ENCODE results near the gene PDCD11. TPM values are rescaled to one million over a fixed set of nuclear protein-coding genes. Genes with fewer than 3 reads are reported as not detected.

The PDCD11 gene
- total and polyA plus RNA-seq, 8 donors = 2.3 to 28.0 (median 12.9) TPM

GRCh38 chr10:103455235-103455634 lies 58.8 kb downstream of the PDCD11 start:
- Histone ChIP-seq H3K9me3 (no peaks in the 10 kb centered on the region), H3K4me3 (no peak overlapping the region), H3K36me3 (peaks cover 0 to 2% (median 0%) of the 10 kb centered on the region in 4 donors), H3K4me1 (peaks cover 14 to 28% (median 20%) of the 10 kb centered on the region in 4 donors), H3K27ac (no peak overlapping the region), H3K27me3 (peaks cover 0 to 7% (median 0%) of the 10 kb centered on the region in 3 donors)
- intact Hi-C loops (cut with DNase I; ENCODE audit: low total_unique reads) = no loop called here
- 79 to 89% (median 85%) methylated on average over 14 to 25 of the region's 25 CpGs for WGBS, 5 donors
- TF ChIP-seq POLR2A (IDR thresholded peaks at IDR 0.05) (no peak), CTCF (IDR thresholded peaks at IDR 0.05) (no peak), EP300 (IDR thresholded peaks at IDR 0.05) (no peak), POLR2AphosphoS5 (IDR thresholded peaks at IDR 0.05) (no peak)
- DNase-seq = no peak

DNA sequence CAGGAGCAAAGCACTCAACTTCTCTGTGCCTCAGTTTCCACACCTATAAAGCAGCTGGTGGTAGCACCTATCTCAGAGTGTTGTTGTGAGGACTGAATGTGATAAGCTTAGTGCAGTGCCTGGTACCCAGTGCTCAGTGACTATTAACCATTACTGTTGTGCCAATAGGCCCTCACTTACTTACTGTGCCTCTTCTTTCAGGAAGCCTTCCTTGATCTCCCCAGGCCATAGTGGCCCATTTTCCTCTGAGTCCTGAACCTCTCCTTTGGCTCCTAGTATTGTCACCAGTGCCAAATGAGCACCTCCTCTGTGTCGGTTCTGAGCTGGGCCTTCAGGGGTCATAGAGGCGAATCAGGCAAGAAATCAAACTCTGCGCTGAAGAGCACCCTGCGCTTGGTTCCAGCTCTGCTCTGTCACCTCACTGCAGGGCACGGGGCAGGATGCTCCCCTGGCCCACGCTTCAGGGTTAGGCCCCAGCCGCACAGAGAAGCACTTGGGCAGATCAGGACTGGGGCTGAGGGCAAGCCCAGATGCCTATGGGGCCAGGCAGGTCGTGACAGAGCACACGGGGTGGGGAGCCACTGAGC lies 59.7 kb downstream of the PDCD11 start:
- H3K4me1 ChIP-seq = peaks cover 11 to 19% (median 14%) of the 10 kb centered on the region in 4 donors
- no peak for DNase-seq
- no peak overlapping the region for H3K27ac ChIP-seq
- H3K27me3 ChIP-seq = peaks cover 0 to 7% (median 0%) of the 10 kb centered on the region in 3 donors
- no peak overlapping the region for H3K4me3 ChIP-seq
- WGBS, 5 donors = 82 to 92% (median 87%) methylated on average over 5 to 9 of the region's 9 CpGs
- intact Hi-C loops (cut with DNase I; ENCODE audit: low total_unique reads) = no loop called here
- no peaks in the 10 kb centered on the region for H3K36me3 ChIP-seq
- TF ChIP-seq CTCF (IDR thresholded peaks at IDR 0.05) (no peak), POLR2A (IDR thresholded peaks at IDR 0.05) (no peak), EP300 (IDR thresholded peaks at IDR 0.05) (no peak), POLR2AphosphoS5 (IDR thresholded peaks at IDR 0.05) (no peak)
- no peaks in the 10 kb centered on the region for H3K9me3 ChIP-seq

- peaks cover 7 to 9% (median 9%) of the 10 kb centered on the region in 4 donors for H3K4me1 ChIP-seq
- DNase-seq = no peak
- H3K4me3 ChIP-seq = no peak overlapping the region
- H3K9me3 ChIP-seq = no peaks in the 10 kb centered on the region
- intact Hi-C loops (cut with DNase I; ENCODE audit: low total_unique reads) = no loop called here
- peaks cover 0 to 5% (median 0%) of the 10 kb centered on the region in 3 donors for H3K27me3 ChIP-seq
- no peaks in the 10 kb centered on the region for H3K36me3 ChIP-seq
- TF ChIP-seq POLR2A (IDR thresholded peaks at IDR 0.05) (no peak), CTCF (IDR thresholded peaks at IDR 0.05) (no peak), POLR2AphosphoS5 (IDR thresholded peaks at IDR 0.05) (no peak), EP300 (IDR thresholded peaks at IDR 0.05) (no peak)
- WGBS, 5 donors = 64 to 79% (median 78%) methylated on average over 5 to 8 of the region's 8 CpGs
- H3K27ac ChIP-seq = no peak overlapping the region
Observed at GRCh38 chr10:103457176-103457712, 60.8 kb downstream of the PDCD11 start.

DNA sequence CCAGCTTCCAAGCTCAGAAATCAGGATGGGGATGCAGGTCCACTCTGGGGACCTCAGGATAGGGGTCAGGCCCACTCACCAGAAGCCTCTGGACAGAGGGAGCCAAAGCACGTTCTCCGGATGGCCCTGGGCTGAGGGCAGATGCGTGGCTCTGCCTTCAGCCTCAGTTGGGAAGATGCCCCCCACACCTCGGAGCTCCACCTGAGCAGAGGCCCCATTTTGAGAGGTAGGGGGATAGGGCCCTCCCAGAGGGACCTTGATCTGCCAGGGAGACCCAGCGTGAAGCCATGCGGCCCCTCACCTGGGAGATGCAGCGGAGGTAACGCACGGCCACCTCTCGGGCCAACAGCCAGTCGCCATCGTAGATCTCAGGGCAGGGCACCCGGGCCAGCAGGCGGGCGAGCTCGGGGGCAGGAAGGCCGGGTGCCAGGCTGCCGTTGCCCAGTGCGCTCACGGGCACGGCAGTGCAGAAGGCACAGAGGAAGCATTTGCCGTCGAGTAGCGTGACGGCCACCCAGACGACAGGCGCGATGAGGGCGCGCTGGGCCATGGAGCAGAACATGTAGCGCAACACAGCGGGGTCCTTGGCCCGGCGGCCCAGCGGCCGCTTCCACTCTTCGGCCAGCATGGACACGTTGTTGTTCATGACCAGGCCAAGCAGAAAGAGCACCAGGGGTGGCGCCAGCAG lies 61.6 kb downstream of the PDCD11 start:
- peaks cover 0 to 1% (median under 1%) of the 10 kb centered on the region in 4 donors for H3K4me1 ChIP-seq
- no peaks in the 10 kb centered on the region for H3K36me3 ChIP-seq
- H3K4me3 ChIP-seq = no peak overlapping the region
- TF ChIP-seq POLR2A (IDR thresholded peaks at IDR 0.05) (no peak), EP300 (IDR thresholded peaks at IDR 0.05) (no peak), POLR2AphosphoS5 (IDR thresholded peaks at IDR 0.05) (no peak), CTCF (IDR thresholded peaks at IDR 0.05) (no peak)
- no peaks in the 10 kb centered on the region for H3K9me3 ChIP-seq
- H3K27ac ChIP-seq = no peak overlapping the region
- no peak for DNase-seq
- intact Hi-C loops (cut with DNase I; ENCODE audit: low total_unique reads) = no loop called here
- 94 to 97% (median 96%) methylated on average over 19 to 39 of the region's 39 CpGs for WGBS, 5 donors
- H3K27me3 ChIP-seq = no peaks in the 10 kb centered on the region

All from stomach (tissue), 9 donors.